ENCODE data around the gene TMEM174.
A peak's percentile ranks its signal among the peaks of the same experiment; 100 is the strongest.

The TMEM174 gene

DNA sequence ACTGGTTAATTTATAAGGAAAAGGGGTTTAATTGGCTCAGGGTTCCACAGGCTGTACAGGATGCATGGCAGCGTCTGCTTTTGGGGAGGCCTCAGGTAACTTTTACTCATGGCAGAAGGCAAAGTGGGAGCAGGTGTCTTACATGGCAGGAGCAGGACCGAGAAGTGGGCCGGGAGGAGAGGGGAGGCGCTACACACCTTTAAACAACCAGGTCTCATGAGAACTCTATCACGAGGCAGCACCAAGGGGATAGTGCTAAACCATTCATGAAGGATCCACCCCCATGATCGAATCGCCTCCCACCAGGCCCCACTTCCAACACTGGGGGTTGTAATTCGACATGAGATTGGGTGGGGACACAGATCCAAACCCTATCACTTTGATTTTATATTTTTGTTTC, 31.0 kb upstream of the TMEM174 start:
- Mint-ChIP-seq H3K27ac (no peak overlapping the region), H3K9me3 (no peaks in the 10 kb centered on the region), H3K4me3 (no peak overlapping the region), H3K36me3 (no peaks in the 10 kb centered on the region), H3K27me3 (peaks cover 49 to 73% of the 10 kb centered on the region in 2 donors), H3K4me1 (peaks cover 0 to 2% of the 10 kb centered on the region in 2 donors)
- no peak for ATAC-seq (replicated peaks)
- no peak for DNase-seq

DNA sequence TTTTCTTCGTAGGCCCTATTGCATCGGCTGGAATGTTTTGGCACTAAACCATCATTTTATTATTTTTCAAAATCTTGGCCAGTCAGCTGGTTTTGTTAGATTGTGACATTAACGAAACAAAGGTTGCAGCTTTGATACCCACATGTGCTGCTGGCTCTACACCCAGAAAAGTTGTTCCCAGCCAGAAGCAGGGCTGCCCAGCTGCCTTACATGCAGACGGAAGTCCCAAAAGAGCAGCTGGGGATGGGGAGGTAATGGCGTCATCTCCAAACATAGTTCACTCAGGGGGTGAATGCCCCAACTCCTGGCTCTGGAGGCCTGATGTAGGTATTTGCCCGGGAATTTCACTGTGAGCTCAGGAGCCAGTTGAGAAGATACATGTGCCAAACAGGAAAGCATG, 29.3 kb upstream of the TMEM174 start:
- H3K9me3 Mint-ChIP-seq: no peaks in the 10 kb centered on the region
- no peak overlapping the region for H3K27ac Mint-ChIP-seq
- DNase-seq (no peak), ATAC-seq (replicated peaks) (no peak)
- no peaks in the 10 kb centered on the region for H3K36me3 Mint-ChIP-seq
- H3K4me3 Mint-ChIP-seq: no peak overlapping the region
- H3K4me1 Mint-ChIP-seq: no peaks in the 10 kb centered on the region
- peaks cover 39 to 73% of the 10 kb centered on the region in 2 donors for H3K27me3 Mint-ChIP-seq

GRCh38 chr5:73149540-73149939, 23.5 kb upstream of the TMEM174 start:
- Mint-ChIP-seq H3K27ac (no peak overlapping the region), H3K36me3 (no peaks in the 10 kb centered on the region), H3K4me3 (no peak overlapping the region), H3K27me3 (peaks cover 52 to 86% of the 10 kb centered on the region in 2 donors), H3K4me1 (peaks cover 5 to 9% of the 10 kb centered on the region in 2 donors), H3K9me3 (no peaks in the 10 kb centered on the region)
- DNase-seq (no peak), ATAC-seq (replicated peaks) (no peak)

DNA sequence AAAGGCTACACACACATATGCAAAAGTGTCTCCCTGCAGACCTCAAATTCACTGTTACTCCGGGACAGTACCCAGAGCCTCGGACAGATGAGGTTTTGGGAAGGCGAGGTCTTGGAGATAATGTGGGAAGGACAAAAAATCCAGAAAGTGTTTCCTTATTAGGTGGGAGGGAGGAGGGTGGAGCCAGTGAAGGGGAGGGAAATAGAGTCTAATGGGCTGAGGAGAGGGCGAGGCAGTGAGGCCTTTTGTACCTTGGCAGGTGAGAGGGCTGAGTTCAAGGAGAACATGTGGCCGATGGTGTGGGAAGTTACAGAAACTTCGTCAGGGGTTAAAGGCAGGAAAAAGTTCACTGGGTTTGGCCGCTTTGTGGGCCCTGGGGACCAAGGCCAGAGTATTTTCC, 22.1 kb upstream of the TMEM174 start:
- Mint-ChIP-seq H3K36me3 (no peaks in the 10 kb centered on the region), H3K27ac (no peak overlapping the region), H3K4me1 (peaks cover 5 to 9% of the 10 kb centered on the region in 2 donors), H3K27me3 (peaks cover 49 to 86% of the 10 kb centered on the region in 2 donors), H3K4me3 (no peak overlapping the region), H3K9me3 (no peaks in the 10 kb centered on the region)
- DNase-seq: no peak
- ATAC-seq (replicated peaks): no peak

DNA sequence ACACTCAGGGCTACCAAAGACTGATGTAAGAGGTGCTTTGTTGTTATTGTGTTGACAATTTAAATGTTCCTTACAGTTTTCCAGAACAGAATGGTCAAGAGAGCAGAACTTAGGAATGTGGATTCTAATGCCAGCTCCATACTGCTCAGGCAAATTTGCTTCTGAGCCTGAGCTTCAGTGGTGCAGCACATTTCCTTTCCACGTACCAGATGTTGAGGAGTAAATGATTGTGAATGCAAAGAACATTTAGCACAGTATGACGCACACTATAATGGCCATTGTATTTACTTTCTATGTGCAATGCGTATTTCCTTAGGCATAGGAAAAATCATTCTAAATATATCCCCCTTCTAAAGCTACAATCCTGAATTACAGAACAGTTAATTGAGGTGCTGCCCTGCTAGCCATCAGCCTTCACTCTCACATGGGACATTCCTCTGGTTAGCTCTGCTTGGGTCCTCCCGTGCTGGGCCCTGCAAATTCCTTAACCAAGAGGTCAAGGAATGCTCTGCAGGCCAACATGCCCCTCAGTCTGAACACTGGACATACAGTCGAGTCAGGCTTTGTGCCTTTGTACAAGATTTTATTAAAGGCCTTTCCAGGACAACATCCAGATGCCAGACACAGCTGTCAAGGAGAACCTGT, 21.1 kb upstream of the TMEM174 start:
- Mint-ChIP-seq H3K4me3 (no peak overlapping the region), H3K27me3 (peaks cover 46 to 86% of the 10 kb centered on the region in 2 donors), H3K27ac (no peak overlapping the region), H3K36me3 (no peaks in the 10 kb centered on the region), H3K9me3 (no peaks in the 10 kb centered on the region), H3K4me1 (peaks cover 5 to 9% of the 10 kb centered on the region in 2 donors)
- no peak for DNase-seq
- no peak for ATAC-seq (replicated peaks)

GRCh38 chr5:73152411-73153388, 20.3 kb upstream of the TMEM174 start:
- H3K9me3 Mint-ChIP-seq: no peaks in the 10 kb centered on the region
- H3K36me3 Mint-ChIP-seq: no peaks in the 10 kb centered on the region
- peaks cover 5 to 9% of the 10 kb centered on the region in 2 donors for H3K4me1 Mint-ChIP-seq
- no peak overlapping the region for H3K4me3 Mint-ChIP-seq
- H3K27me3 Mint-ChIP-seq: peaks cover 52 to 86% of the 10 kb centered on the region in 2 donors
- ATAC-seq (replicated peaks): no peak
- H3K27ac Mint-ChIP-seq: no peak overlapping the region
- DNase-seq: no peak

DNA sequence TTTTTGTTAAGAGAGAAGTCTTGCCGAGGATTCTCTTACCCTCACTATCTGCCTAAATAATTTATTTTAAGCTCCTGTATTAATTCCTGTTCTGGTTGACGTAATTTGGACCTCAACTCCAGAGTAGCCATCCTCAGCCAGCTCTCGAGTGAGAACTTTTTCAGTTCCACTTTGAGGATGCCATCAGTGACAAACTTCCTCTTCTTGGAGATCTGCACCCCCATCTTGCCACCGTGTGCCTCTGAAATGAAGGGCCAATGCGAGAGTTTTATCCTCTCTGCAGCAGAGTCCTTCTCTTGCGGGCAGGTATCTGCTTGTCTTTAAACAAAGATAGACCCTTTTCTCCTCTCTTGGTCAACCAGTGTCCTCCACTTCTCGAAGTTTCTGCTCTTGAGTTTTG, 19.5 kb upstream of the TMEM174 start:
- no peak overlapping the region for H3K4me3 Mint-ChIP-seq
- H3K4me1 Mint-ChIP-seq: peaks cover 5 to 9% of the 10 kb centered on the region in 2 donors
- ATAC-seq (replicated peaks): peak; percentile 76 to 84
- DNase-seq: no peak
- no peaks in the 10 kb centered on the region for H3K9me3 Mint-ChIP-seq
- H3K36me3 Mint-ChIP-seq: no peaks in the 10 kb centered on the region
- no peak overlapping the region for H3K27ac Mint-ChIP-seq
- peaks cover 60 to 89% of the 10 kb centered on the region in 2 donors for H3K27me3 Mint-ChIP-seq

- Mint-ChIP-seq H3K4me3 (no peak overlapping the region), H3K27ac (peak overlapping the region; percentile 47), H3K4me1 (peaks cover 8 to 12% of the 10 kb centered on the region in 2 donors), H3K9me3 (no peaks in the 10 kb centered on the region), H3K27me3 (peaks cover 64 to 90% of the 10 kb centered on the region in 2 donors), H3K36me3 (no peaks in the 10 kb centered on the region)
- ATAC-seq (replicated peaks) (no peak), DNase-seq (no peak)
These were observed 18.6 kb upstream of the TMEM174 start for GRCh38 chr5:73154208-73155006.

GRCh38 chr5:73155271-73156222, 17.4 kb upstream of the TMEM174 start:
- no peaks in the 10 kb centered on the region for H3K9me3 Mint-ChIP-seq
- no peak for ATAC-seq (replicated peaks)
- no peaks in the 10 kb centered on the region for H3K36me3 Mint-ChIP-seq
- peaks cover 64 to 89% of the 10 kb centered on the region in 2 donors for H3K27me3 Mint-ChIP-seq
- DNase-seq: no peak
- H3K4me3 Mint-ChIP-seq: no peak overlapping the region
- H3K4me1 Mint-ChIP-seq: peaks cover 18 to 24% of the 10 kb centered on the region in 2 donors
- H3K27ac Mint-ChIP-seq: no peak overlapping the region

GRCh38 chr5:73157414-73158303, 15.3 kb upstream of the TMEM174 start:
- peaks cover 53 to 76% of the 10 kb centered on the region in 2 donors for H3K27me3 Mint-ChIP-seq
- no peak overlapping the region for H3K27ac Mint-ChIP-seq
- ATAC-seq (replicated peaks): no peak
- H3K36me3 Mint-ChIP-seq: no peaks in the 10 kb centered on the region
- H3K4me3 Mint-ChIP-seq: no peak overlapping the region
- H3K9me3 Mint-ChIP-seq: no peaks in the 10 kb centered on the region
- no peak for DNase-seq
- H3K4me1 Mint-ChIP-seq: peaks cover 21 to 33% of the 10 kb centered on the region in 2 donors

GRCh38 chr5:73158313-73158712, 14.7 kb upstream of the TMEM174 start:
- Mint-ChIP-seq H3K27me3 (peaks cover 53 to 72% of the 10 kb centered on the region in 2 donors), H3K36me3 (no peaks in the 10 kb centered on the region), H3K27ac (no peak overlapping the region), H3K4me3 (no peak overlapping the region), H3K9me3 (no peaks in the 10 kb centered on the region), H3K4me1 (peaks cover 21 to 33% of the 10 kb centered on the region in 2 donors)
- DNase-seq (no peak), ATAC-seq (replicated peaks) (no peak)

GRCh38 chr5:73160239-73160671, 12.7 kb upstream of the TMEM174 start:
- DNase-seq: peak; percentile 44

More at GRCh38 chr5:73160239-73160671, 12.7 kb upstream of the TMEM174 start:
- ATAC-seq (replicated peaks): peak; percentile 97 to 99
- H3K27ac Mint-ChIP-seq: no peak overlapping the region
- no peaks in the 10 kb centered on the region for H3K36me3 Mint-ChIP-seq
- no peaks in the 10 kb centered on the region for H3K9me3 Mint-ChIP-seq
- H3K27me3 Mint-ChIP-seq: peaks cover 55 to 68% of the 10 kb centered on the region in 2 donors
- no peak overlapping the region for H3K4me3 Mint-ChIP-seq
- peaks cover 15 to 24% of the 10 kb centered on the region in 2 donors for H3K4me1 Mint-ChIP-seq
